SH-SY5Y (cell line): ENCODE measurements around the gene KIF13A.

Source experiments
- GATA2 ChIP-seq: IDR thresholded peaks from 2 replicates; pipeline ENCODE4 v1.6.1; 2011; ENCODE audit warnings: mild to moderate bottlenecking, low read depth, low read length
- GATA3 ChIP-seq: IDR thresholded peaks from 2 replicates; pipeline ENCODE4 v1.6.1; 2011; ENCODE audit warnings: low read depth, mild to moderate bottlenecking, low read length, moderate library complexity

DNA sequence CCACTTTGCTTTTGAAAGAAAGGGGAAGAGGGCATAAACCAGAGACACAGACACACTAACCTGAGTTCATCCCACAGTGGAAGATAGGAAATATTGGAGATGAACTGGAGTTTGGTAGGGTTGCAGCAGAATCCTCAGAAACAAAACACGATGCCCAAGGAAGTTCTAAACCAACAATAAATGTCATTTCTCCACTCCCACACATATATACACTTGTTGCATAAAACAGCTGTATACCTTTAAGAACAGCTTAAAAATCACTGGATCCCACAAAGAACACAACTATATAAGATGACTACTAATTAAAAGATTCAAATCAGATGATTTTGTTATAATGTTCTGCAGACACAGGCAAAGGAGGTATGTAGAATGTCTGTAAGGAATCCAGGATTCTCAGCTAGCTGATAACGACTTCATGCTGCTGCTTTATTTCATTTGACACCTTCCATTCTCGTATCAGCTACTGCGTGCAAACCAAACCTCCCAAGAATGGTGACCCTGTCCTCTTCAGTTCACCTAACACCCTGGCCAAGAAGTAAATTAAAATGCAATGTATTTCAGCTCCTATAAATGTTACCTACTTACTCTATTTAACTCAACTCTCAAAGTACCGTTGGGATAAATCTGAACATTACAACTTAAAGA is 14.3 kb downstream of the KIF13A start:
- TF ChIP-seq GATA2: no peak
- TF ChIP-seq GATA3: no peak
